Activated CD8-positive, alpha-beta memory T cell treated with anti-CD3 and anti-CD28 coated beads, Interleukin-2, amount 50 U/mL, for 48 hours (primary cell): ENCODE results near the gene APOM.
A peak's percentile ranks its signal among the peaks of the same experiment; 100 is the strongest.

Experiments used
- DNase-seq: peaks from one replicate; pipeline ENCODE4 v3.0.0-alpha.2; 2020

The APOM gene

DNA sequence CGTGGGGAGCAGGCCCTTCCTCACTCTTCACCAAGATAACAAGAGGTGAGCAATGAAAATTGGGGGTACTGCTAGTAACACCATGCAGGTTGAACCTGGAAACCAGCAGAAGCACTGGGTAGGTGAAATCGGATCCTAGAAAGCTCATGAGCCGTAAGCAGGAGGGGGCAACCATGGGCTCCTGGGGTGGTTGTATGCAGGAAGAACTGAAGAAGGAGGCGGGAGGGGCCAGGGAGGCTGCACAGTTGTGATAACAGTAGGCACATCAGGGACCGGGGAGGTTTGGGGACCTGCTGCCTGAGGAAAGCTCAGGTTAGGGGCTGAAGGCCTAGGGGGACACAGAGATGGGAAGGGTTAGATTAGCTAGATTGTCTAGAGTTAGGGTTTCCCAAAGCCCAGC is 30.8 kb downstream of the APOM start:
- DNase-seq = no peak

DNA sequence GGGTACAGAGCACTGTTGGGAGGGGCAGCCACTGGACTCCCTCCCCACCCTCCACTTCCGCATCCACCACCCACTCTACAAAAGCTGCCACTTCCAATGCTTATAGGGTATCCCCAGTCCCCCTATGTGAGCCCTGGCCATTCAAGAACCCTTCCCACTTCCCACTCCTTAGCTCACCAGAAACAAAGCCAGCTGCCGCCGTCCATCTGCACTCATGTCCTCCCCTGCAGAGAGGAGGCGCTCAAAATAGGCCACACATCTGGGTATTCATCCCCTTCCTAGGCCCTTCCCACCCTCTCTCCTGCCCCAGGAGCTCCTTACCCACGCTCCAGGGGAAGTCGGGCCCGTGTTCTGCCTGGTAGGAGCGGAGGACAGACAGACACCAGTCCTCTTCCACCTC is 31.6 kb downstream of the APOM start:
- DNase-seq = no peak

DNA sequence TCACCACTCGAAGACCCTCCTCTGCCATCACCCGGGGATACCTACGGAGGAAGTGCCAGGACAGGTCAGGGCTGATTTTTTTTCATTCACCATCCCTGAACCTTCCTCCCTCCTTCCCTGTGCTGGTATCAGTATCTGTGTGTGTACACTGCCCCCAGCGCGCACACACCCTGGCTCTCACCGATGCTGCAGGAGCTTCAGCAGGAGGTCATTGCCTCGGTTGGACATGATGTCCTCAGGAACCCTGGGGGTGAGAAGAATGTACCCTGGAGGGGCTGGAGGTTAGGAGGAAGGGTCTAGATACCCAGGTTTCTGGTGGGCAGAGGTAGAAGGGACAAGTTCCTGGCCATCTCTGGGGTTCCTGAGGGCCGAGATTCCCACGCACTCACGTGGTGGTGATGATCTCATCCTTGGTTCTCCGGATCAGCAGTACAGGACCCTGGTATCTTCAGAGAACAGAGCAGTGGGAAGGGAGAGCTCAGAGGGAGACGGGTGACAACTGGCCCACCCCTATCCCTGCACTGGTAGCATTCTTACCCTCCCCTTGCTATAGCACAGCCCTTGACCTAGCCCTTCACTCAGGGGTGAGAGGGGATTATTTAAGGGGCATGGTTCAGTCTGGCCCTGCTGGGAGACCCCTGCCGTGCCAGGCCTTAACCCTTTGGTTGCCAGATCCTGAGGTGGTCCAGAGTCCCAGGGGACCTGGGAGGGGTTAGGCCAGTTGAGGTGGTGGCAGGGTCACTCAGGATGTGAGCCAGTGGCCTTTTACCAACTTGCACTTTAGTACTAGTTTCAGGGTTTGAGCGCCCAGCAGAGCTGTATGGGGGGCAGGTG is 32.4 kb downstream of the APOM start:
- DNase-seq = no peak

DNA sequence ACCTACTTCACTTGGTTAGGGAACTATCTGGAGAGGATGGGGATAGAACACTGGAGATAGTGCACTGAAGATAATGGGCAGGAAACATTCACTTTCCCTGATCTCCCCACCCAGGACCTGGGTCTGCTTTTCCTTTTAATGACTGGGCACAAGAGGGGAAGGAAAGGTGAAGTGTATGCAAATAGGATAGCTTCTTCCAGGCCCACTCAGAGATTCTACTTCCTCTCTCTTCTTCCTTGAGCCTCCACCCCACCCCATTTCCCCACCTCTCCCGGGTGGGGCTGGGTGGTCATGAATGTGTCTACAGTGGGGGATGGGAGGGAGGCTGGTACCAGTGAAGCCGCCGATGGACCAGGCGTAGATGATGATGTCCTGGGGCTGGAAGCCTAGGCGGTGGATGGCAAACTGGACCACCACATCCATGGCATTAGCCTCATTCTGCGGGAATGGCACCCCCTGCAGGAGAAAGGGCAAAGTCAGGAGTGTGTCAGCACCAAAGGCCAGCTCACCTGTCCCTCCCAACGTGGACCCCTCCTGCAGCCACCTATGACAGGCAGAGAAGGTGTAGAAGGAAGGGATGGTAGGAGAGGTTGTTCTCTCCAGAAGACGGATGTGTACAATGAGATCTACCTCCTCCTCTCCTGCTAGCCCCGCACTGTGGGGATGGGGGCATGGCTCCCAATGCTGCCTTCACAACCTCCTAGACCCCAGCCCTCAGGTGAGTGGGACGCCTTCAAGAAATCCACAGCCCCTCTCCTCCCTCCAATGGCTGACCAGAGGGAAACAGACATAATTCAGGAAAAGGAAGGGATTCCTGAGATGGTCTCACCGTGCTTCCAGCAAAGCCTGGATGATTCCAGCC is 33.8 kb downstream of the APOM start:
- no peak for DNase-seq

DNA sequence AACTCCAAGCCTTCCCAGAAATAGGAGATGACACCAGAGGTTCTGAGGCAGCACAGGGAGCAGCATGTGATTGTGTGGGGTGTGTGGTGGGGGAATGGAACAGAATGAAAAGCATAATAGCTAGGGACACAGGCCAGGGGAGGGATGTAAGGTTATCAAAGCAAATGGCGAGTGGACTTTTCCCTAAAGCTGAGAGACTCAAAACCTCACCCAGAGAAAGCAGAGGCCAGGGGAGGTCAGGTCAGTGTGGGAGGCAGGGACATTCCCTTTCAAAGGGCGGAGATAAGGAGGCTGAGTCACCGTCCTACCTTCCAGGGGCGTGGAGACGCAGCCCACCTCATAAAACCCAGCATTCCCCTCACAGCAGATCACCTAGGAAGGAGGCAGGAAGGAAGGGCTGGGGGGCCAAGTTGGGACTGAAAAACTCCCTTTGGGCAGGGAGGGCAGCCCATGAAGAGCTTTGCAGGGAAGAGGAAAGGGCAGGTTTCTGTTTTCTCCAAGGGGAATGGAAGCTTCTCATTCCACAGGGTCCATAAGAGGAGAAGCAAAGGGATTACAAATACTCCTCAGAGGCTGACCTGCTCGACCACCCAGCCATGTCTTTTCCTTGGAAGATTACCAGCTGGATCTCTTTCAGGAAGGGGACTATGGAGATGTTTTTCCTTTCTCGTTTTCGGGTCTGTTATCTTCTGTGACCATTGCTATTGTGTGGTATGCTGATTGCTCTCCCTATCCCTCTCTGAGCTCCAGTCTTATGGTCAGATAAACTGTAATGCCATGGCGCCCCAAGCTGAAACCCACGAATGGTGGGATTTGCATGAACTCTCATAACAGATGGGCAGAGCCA is 34.8 kb downstream of the APOM start:
- no peak for DNase-seq

DNA sequence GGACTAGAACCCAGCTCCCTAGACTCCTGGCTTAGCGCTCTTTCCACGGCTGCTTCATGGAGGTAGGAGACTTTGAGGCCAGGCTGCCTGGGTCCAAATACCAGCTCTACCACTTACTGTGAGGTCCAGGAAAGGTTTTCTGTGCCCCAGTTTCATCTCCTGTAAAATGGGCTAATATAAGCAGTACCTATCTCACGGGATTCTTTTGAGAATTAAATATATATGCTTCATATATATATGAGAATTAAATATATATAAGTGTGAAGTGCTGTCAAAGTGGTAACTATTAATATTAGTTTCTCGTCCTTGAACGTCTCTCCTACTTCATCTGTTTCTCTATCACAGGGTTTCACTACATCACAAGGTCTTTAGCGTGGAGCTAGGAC is 35.4 kb downstream of the APOM start:
- DNase-seq = no peak

DNA sequence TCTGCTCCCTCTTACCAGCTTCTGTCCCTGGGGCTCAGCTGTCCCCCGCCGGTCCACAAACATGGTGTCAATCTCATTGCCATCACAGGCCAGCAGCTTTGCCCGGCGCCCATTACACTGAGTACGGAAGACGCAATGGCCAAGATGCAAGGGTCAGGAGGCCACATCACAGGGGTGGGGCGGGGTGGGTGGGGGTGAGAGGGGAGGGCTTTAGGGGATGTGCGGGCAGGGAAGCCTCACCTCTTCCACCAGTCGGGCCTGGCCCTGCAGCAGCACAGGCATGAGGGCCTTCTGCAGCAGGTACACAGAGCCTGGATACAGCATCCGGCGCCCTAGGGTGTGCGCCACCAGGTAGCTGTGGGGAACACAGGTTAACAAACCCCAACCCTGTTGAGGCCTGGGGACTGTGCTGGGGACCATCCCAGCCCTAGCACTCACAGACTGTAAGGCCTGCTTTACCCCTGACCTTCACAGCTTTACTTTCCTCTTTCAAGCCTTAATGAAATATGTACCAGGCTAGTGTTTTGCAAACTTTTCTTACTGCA is 35.9 kb downstream of the APOM start:
- DNase-seq = no peak

DNA sequence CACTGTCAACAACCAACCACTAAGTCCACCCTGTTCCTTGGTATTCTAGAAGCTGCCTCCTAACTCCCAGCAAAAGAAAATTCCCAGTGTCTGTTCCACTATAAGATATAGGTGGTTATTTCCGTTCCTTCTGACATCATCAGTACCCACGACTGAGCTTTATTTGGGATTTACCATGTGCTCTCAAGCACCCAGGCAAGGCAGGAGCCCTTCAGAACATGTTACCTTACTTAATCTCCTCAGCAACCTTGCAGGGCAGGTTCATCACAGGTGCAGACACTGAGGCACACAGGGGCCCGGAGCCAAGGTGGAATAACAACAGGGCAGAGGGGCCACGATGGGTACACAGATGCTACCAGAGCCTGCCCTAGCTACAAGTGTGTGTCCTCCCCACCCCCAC is 36.7 kb downstream of the APOM start:
- DNase-seq = no peak

DNA sequence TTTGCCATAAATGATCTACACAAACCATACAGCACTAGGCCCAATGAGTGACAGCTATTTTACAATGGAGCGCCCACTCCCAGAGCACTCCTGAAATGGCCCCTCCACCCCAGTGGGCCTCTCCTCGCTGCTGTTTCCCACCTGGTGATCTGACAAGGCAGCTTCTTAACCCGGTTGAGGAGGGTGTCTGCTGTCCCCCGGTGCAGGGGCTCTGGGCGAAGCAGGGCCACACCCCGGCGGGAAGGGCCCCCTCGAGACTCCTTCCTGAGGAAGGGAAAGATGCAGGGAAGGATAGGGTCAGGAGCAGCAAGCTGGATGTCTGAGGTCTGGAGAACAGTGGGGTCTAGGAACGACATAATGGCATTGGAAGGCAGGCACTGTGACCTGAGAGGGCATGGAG is 37.2 kb downstream of the APOM start:
- DNase-seq = no peak

DNA sequence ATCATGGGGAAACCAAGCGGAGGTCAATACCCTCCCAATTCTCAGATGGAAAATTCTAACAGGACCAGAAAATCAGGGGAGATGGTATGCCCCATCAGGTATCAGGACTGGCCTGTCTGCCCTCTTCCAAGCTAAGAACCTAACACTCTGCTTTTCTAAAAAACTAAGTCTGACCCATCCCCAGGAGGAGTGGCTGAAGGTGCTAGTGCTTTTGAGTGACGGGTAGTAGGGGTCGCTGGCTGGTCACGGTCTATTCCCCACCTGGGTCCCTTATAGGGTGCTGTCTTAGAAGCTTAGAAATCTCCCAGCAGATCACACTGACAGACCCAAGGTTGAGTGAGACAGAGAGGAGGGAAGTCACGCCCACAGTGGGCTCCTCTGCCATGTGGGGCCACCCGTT is 37.8 kb downstream of the APOM start:
- no peak for DNase-seq

DNA sequence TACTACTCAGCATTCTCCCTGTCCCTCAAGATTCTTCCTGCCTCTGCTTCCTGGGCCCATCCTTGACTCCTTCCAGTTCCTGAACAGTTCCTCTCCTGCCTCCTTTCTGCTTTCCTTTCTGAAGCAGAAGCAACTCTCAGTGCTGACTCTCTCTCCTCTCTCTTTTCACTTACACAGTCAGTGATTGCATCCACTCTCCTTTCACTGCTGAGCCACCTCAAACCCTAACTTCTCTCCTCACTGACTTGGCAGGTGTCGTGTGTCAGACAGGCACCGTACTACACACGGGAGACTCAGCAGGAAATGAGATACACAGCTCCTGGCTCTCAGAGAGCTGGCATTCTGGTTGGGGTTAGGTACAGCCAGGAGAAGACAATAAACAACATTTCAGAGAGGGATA is 41.9 kb downstream of the APOM start:
- no peak for DNase-seq

DNA sequence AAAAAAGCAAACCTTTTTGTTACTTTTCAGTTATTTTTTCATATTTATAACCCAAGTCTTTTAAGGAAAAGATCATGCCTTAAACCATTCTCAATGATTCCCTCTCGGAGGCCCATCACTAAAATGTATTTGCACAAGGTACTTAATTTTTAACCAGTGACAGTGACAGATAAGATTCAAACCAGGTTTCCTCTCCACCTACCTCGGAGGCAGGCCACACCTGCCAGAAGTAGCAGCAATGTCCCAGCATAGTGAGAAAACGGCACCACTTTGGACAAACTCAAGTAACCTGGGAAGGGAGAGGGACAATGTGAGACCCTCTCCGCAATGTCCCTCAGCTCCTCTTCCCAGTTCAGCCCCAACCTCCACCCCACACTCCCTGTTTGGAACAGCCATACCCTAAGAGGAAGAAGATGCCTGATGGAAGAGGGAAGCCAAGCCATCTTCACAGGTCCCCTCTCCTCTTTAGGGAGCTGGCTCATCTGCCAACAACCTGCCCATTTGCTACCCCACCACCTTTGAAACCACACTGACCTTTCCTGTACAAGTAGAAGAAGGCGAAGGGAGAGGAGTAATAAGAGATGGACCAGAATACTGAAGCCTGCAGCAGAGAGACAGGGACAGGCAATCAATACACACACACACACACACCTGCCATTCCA is 45.2 kb downstream of the APOM start:
- no peak for DNase-seq

DNA sequence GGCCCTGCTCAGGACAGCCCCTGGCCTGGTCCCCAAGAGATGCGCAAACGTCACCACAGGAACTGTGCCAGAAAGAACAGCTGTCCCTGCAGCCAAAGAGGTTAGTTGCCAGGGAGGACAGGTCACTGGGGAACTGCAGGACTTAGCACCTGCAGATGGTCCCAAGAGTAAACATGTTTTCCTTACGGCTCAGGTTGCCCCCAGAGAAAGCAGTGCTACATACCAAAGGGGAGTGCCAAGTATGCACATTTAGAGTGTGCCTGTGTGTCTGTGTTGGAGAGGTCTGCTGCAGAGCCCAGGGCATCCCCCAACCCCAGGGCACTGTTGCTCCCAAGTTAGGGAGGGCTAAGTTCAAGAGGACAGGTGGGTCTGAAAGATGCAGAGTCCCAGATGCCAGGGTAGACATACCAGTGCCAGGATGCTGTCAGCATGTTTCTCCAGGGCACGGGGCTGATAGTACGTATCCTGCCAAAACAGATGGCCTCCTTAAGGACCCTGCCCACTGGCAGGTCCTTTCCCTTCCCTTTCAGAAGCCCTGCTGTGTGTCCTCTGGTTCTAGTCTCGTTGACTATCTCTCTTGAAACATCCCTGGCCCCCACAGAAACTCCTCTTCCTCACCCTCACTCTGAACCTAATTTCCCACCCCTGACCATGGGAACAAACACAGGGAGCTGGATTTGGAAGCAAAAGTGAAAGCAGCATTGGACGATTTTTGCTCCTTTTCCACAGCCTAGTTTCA is 46.1 kb downstream of the APOM start:
- DNase-seq = no peak

DNA sequence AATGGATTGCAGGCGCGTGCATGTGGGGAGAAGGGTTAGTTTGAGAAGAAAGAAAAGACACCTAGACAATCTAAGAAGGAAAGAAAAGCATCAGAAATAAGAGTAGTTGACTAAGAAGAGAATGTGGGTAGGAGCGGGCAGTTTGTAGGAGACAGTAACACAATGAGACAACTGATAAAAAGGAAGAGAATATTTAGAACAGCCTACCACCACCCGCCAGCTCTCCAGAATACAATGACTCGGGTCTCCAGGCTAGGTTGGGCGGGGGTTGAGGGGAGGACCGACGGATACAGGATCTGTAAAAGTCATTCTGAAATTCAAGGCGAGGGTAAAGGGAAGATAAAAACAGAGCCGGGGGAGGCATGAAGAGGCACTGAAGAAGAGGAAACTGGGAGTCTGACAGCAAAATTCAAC is 46.7 kb downstream of the APOM start:
- peak; percentile 63 for DNase-seq

DNA sequence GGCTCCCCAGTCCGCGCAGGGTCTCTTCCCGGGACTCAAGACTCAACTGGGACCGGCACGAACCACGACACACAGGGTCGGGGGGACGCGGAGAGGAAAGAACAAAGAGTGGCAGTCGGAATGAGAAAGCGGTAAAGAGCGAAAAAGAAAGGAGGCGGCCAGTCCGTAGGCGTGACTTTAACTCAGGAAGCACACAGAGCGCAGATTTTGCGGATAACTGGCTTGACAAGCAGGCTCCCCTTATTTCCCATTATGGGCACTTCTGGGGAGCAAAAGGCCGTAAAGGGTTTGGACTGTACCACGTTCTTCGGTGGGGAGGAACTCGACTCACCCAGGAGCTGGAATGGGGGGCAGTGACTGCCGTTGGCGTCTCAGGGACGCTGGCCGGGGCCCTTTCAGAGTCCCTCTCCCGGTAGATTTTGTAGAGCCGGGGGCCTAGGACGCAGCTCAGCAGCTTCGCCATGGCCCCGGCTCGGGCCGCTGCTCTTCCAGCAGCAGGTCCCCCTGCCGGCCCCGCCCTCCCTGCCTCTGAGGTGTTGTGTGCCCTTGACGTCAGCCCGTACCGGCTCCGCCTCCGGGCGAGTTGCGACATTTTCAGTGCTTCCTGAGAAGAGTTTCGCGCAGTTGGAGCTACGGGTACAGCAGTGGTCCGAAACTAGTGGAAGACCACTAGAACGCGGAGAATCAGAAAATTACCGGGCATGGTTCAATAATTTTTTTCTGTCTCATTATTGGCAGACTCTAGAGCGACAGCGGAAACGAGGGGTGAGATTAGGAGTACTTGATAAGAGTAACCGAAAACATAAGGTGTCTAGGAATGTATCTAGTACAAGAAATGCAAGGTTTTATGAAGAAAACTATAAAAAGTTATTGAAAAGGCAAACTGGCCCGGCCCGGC is 47.4 kb downstream of the APOM start, which contains the start of gene ABHD16A:
ABHD16A (minus strand) TSS at position 506 of the 898 bp plus-strand sequence; CDS start at position 463, 43 bp downstream.
- peak; percentile 96 for DNase-seq

DNA sequence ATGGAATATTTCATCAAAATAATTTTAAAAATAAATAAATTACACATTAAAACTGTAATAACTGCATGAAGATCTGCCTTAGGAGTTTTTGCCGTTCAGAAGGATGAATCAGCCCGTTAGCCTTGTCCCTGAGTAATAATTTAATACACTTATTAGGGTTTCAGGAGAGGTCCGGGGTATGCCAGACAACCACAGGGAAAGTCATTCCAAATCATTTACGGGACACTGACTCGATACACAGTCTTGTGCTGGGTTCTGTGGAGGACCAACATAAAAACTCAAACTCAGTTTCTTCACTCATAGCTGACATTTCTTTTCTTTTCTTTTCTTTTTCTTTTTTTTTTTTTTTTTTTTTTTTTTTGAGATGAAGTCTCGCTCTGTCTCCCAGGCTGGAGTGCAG is 50.2 kb downstream of the APOM start:
- DNase-seq = no peak

DNA sequence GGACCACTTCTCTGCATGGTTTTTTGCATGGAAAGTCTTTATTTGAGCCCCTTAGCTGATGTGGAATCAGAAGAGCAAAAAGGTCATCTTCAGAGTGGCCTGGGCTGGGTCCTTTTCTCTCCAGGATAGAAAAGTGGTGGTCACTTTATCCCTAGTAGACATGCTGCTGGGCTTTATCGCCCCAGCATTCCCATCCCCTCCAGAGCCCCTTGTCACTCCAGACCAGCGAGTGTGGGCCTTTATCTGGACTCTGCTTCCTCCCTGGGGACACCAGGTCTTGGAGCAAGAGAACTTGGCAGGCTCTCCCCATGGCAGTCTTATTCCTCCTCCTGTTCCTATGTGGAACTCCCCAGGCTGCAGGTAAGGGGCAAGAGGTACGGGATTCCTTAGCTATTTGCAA is 50.9 kb downstream of the APOM start, which contains the start of gene LY6G6F:
LY6G6F (plus strand) TSS at position 268 of the 400 bp plus-strand sequence; CDS start at position 309, 41 bp downstream.
- DNase-seq = no peak

DNA sequence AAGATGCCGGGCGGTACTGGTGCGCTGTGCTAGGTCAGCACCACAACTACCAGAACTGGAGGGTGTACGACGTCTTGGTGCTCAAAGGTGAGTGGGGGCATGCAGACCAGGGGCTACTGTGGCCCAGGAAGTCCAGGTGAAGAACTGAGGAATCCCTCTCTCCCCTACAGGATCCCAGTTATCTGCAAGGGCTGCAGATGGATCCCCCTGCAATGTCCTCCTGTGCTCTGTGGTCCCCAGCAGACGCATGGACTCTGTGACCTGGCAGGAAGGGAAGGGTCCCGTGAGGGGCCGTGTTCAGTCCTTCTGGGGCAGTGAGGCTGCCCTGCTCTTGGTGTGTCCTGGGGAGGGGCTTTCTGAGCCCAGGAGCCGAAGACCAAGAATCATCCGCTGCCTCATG is 52.0 kb downstream of the APOM start:
- no peak for DNase-seq
